OCI-LY1 (cell line): ENCODE measurements around the gene ADD1.

Experiments used
- H2AFZ ChIP-seq: fragments of 200-600 bp; sonication (generic), shearing (Covaris generic); 2 replicates; pipeline ENCODE4 v1.6.0; 2014; ENCODE audit warnings: antibody characterized with exemption, mild to moderate bottlenecking, low read length
- H3F3A ChIP-seq: fragments of 200-600 bp; sonication (generic), shearing (Covaris generic); 2 replicates; pipeline ENCODE4 v1.6.0; 2014; ENCODE audit warnings: mild to moderate bottlenecking, antibody characterized with exemption, low read length, moderate library complexity; ENCODE audit not compliant: insufficient read depth
- H3K27ac ChIP-seq: fragments of 200-600 bp; sonication (generic); 2 replicates; pipeline ENCODE4 v1.5.1; 2014; ENCODE audit warnings: low read length, mixed run types, mild to moderate bottlenecking, low read depth; ENCODE audit not compliant: poor library complexity, severe bottlenecking
- H3K27me3 ChIP-seq: fragments of 200-600 bp; sonication (generic); 2 replicates; pipeline ENCODE4 v1.6.0; 2014; ENCODE audit warnings: antibody characterized with exemption, mild to moderate bottlenecking, low read length, moderate library complexity; ENCODE audit not compliant: insufficient read depth
- H3K36me3 ChIP-seq: fragments of 200-600 bp; sonication (generic); 2 replicates; pipeline ENCODE4 v1.6.1; 2014; ENCODE audit warnings: mild to moderate bottlenecking, antibody characterized with exemption, low read length, moderate library complexity, mixed read lengths; ENCODE audit not compliant: insufficient read depth
- H3K4me1 ChIP-seq: fragments of 200-600 bp; sonication (generic); 2 replicates; pipeline ENCODE4 v1.5.1; 2014; ENCODE audit warnings: mild to moderate bottlenecking, low read length, moderate library complexity; ENCODE audit not compliant: insufficient read depth, severe bottlenecking
- H3K4me2 ChIP-seq: fragments of 200-600 bp; sonication (generic), shearing (Covaris generic); 2 replicates; pipeline ENCODE4 v1.6.1; 2014; ENCODE audit warnings: low read length
- H3K4me3 ChIP-seq: fragments of 200-600 bp; sonication (generic); 2 replicates; pipeline ENCODE4 v1.5.1; 2014; ENCODE audit warnings: low read length, low read depth, mild to moderate bottlenecking, mixed read lengths; ENCODE audit not compliant: poor library complexity, severe bottlenecking
- H3K79me2 ChIP-seq: fragments of 200-600 bp; shearing (Covaris generic); 2 replicates; pipeline ENCODE4 v1.6.1; 2016; ENCODE audit warnings: mixed run types, low read length, mixed read lengths; ENCODE audit not compliant: insufficient read depth
- H3K9ac ChIP-seq: fragments of 200-600 bp; sonication (generic), shearing (Covaris generic); 2 replicates; pipeline ENCODE4 v1.6.1; 2014; ENCODE audit warnings: mild to moderate bottlenecking, low read length, mixed read lengths
- H3K9me2 ChIP-seq: fragments of 200-600 bp; sonication (generic), shearing (Covaris generic); 2 replicates; pipeline ENCODE4 v1.6.1; 2014; ENCODE audit warnings: low read depth, mild to moderate bottlenecking, low read length, mixed read lengths
- H3K9me3 ChIP-seq: fragments of 200-600 bp; shearing (Covaris generic); 2 replicates; pipeline ENCODE4 v1.6.1; 2014; ENCODE audit warnings: low read length, mixed read lengths
- H4K20me1 ChIP-seq: fragments of 200-600 bp; sonication (generic), shearing (Covaris generic); 2 replicates; pipeline ENCODE4 v1.6.0; 2016; ENCODE audit warnings: mild to moderate bottlenecking, low read length; ENCODE audit not compliant: insufficient read depth
- CTCF ChIP-seq: fragments of 200-600 bp; sonication (generic), shearing (Covaris generic); IDR thresholded peaks from 2 replicates; pipeline ENCODE4 v1.5.1; 2017; ENCODE audit warnings: mild to moderate bottlenecking, antibody characterized with exemption, low read length, moderate library complexity, mixed read lengths
- EZH2 ChIP-seq: fragments of 200-600 bp; sonication (generic), shearing (Covaris generic); IDR thresholded peaks from 2 replicates; pipeline ENCODE4 v1.8.0; 2017; ENCODE audit warnings: borderline replicate concordance, mixed run types, mild to moderate bottlenecking, antibody characterized with exemption, low read length, moderate library complexity, mixed read lengths

The ADD1 gene

GRCh38 chr4:2931512-2932301 is 88.1 kb downstream of the ADD1 start:
- H3K4me2 ChIP-seq = peak overlapping the region; percentile 76
- H3K9ac ChIP-seq = peak overlapping the region; percentile 60; the same call in 1 of the 2 replicates
- peak overlapping the region; percentile 87 for H3K27ac ChIP-seq
- no peak for TF ChIP-seq EZH2
- peak; percentile 41 for TF ChIP-seq CTCF
- 0 out of 2 replicates have a peak, but pooled peaks cover 3% of the 10 kb centered on the region for H3F3A ChIP-seq
- H3K36me3 ChIP-seq = peaks cover 16% of the 10 kb centered on the region; the same call in 1 of the 2 replicates
- H4K20me1 ChIP-seq = no peaks in the 10 kb centered on the region
- no peaks in the 10 kb centered on the region for H3K27me3 ChIP-seq
- H3K4me3 ChIP-seq = peak overlapping the region; percentile 67
- H3K79me2 ChIP-seq = no peaks in the 10 kb centered on the region
- no peaks in the 10 kb centered on the region for H3K9me3 ChIP-seq
- H2AFZ ChIP-seq = no peak overlapping the region
- H3K4me1 ChIP-seq = peaks cover 51% of the 10 kb centered on the region
- no peaks in the 10 kb centered on the region for H3K9me2 ChIP-seq

- Histone ChIP-seq H3K36me3 (peaks cover 20% of the 10 kb centered on the region; the same call in 1 of the 2 replicates), H3K9me3 (no peaks in the 10 kb centered on the region), H3K79me2 (no peaks in the 10 kb centered on the region), H2AFZ (no peak overlapping the region), H3K9me2 (no peaks in the 10 kb centered on the region), H4K20me1 (no peaks in the 10 kb centered on the region), H3K9ac (no peak overlapping the region; the same call in 1 of the 2 replicates), H3K27me3 (no peaks in the 10 kb centered on the region), H3K4me1 (peaks cover 58% of the 10 kb centered on the region), H3K4me2 (peak overlapping the region; percentile 76), H3F3A (0 out of 2 replicates have a peak, but pooled peaks cover 3% of the 10 kb centered on the region), H3K27ac (peak overlapping the region; percentile 87), H3K4me3 (peak overlapping the region; percentile 67)
- TF ChIP-seq CTCF (no peak), EZH2 (no peak)
These were observed 88.8 kb downstream of the ADD1 start for GRCh38 chr4:2932321-2932950.

GRCh38 chr4:2932951-2933565 is 89.4 kb downstream of the ADD1 start:
- peak overlapping the region; percentile 76 for H3K4me2 ChIP-seq

More at GRCh38 chr4:2932951-2933565, 89.4 kb downstream of the ADD1 start:
- H3K27ac ChIP-seq = peak overlapping the region; percentile 87
- H3K9ac ChIP-seq = peak overlapping the region; percentile 64; the same call in 1 of the 2 replicates
- H3F3A ChIP-seq = 0 out of 2 replicates have a peak, but pooled peaks cover 3% of the 10 kb centered on the region
- no peaks in the 10 kb centered on the region for H3K9me3 ChIP-seq
- H3K4me1 ChIP-seq = peaks cover 65% of the 10 kb centered on the region
- no peaks in the 10 kb centered on the region for H4K20me1 ChIP-seq
- no peaks in the 10 kb centered on the region for H3K9me2 ChIP-seq
- H2AFZ ChIP-seq = no peak overlapping the region
- peaks cover 26% of the 10 kb centered on the region; the same call in 1 of the 2 replicates for H3K36me3 ChIP-seq
- TF ChIP-seq EZH2 = no peak
- no peak for TF ChIP-seq CTCF
- no peaks in the 10 kb centered on the region for H3K27me3 ChIP-seq
- peak overlapping the region; percentile 67 for H3K4me3 ChIP-seq
- H3K79me2 ChIP-seq = no peaks in the 10 kb centered on the region
